ENCODE data around the gene LHFPL6.

The LHFPL6 gene

DNA sequence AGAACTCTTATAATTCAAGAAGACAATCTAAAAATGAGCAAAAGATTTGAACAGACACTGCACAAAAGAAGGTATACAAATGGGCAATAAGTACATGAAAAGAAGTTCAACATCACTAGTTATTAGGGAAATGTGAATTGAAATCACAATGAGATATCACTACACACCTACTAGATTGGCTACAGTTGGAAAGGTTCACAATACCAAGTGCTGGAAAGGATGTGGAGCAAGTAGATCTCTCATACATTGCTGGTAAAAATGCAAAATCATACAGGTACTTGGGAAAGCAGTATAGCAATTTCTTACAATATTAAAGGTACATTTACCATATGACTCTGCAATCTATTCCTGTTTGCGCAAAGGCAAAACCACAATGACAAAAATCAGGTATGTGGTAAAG, 145.7 kb downstream of the LHFPL6 start:
- TF ChIP-seq, protein P1, sequence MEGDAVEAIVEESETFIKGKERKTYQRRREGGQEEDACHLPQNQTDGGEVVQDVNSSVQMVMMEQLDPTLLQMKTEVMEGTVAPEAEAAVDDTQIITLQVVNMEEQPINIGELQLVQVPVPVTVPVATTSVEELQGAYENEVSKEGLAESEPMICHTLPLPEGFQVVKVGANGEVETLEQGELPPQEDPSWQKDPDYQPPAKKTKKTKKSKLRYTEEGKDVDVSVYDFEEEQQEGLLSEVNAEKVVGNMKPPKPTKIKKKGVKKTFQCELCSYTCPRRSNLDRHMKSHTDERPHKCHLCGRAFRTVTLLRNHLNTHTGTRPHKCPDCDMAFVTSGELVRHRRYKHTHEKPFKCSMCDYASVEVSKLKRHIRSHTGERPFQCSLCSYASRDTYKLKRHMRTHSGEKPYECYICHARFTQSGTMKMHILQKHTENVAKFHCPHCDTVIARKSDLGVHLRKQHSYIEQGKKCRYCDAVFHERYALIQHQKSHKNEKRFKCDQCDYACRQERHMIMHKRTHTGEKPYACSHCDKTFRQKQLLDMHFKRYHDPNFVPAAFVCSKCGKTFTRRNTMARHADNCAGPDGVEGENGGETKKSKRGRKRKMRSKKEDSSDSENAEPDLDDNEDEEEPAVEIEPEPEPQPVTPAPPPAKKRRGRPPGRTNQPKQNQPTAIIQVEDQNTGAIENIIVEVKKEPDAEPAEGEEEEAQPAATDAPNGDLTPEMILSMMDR (IDR thresholded peaks at IDR 0.05; ENCODE audit: low read depth, low read length): no peak
- no peak overlapping the region for H3K4me3 ChIP-seq (replicated peaks in 1 of 2; ENCODE audit: low read depth in 2 of 2, low read length in 2 of 2)
- no peak for DNase-seq (ENCODE audit: low read depth in 2 of 2)

GRCh38 chr13:39455521-39456175, 147.3 kb downstream of the LHFPL6 start:
- H3K4me3 ChIP-seq (replicated peaks in 1 of 2; ENCODE audit: low read depth in 2 of 2, low read length in 2 of 2): no peak overlapping the region
- peak; percentile 34 to 52 for DNase-seq (ENCODE audit: low read depth in 2 of 2)
- TF ChIP-seq, protein P1 (IDR thresholded peaks at IDR 0.05; ENCODE audit: low read depth, low read length): no peak

DNA sequence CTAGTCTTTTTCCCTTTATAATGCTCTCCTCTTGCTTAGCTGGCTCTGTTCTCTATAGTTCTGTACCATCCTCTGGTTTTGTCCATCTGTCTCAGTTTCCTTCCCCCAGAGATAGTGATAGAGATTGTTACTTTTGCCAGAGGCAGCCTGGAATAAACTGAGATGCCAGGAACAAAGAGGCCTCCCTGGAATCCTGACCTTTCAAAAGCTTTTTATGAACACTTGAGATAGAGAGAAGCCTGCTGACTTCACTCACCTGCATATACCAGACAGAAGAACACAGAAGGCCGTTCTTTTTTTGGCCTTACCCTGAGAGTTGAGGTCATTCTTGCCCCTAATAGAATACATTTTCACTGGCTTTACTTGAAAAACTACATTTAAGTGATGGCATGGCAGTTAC, 150.2 kb downstream of the LHFPL6 start:
- DNase-seq (ENCODE audit: low read depth in 2 of 2): no peak
- TF ChIP-seq, protein P1 (IDR thresholded peaks at IDR 0.05; ENCODE audit: low read depth, low read length): no peak
- H3K4me3 ChIP-seq (replicated peaks in 1 of 2; ENCODE audit: low read depth in 2 of 2, low read length in 2 of 2): no peak overlapping the region

DNA sequence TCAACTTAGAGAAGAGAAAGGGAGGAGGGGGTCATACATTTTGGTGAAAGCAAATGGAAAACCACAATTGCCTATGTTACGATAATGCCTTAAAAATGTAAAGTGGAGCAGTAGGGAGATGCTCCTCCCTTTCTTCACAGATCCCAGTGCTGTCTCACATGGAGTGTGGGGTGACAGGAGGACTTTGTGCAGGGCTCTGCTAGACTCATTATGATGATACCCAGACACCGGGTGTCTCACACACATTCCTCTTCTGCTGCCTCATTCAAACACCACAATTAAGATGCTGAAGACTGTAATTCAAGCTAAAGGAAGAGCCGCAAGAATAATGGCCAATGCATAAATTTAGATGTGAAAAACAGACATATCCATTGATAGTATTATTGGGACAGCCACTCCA, 150.6 kb downstream of the LHFPL6 start:
- peak; percentile 27 to 37 for DNase-seq (ENCODE audit: low read depth in 2 of 2)
- H3K4me3 ChIP-seq (replicated peaks in 1 of 2; ENCODE audit: low read depth in 2 of 2, low read length in 2 of 2): no peak overlapping the region
- TF ChIP-seq, protein P1 (IDR thresholded peaks at IDR 0.05; ENCODE audit: low read depth, low read length): no peak

- peak; percentile 58 to 79 for DNase-seq (ENCODE audit: low read depth in 2 of 2)
- H3K4me3 ChIP-seq (replicated peaks in 1 of 2; ENCODE audit: low read depth in 2 of 2, low read length in 2 of 2): no peak overlapping the region
- TF ChIP-seq, protein P1 (IDR thresholded peaks at IDR 0.05; ENCODE audit: low read depth, low read length): no peak
Observed at GRCh38 chr13:39451860-39452301, 151.1 kb downstream of the LHFPL6 start.

DNA sequence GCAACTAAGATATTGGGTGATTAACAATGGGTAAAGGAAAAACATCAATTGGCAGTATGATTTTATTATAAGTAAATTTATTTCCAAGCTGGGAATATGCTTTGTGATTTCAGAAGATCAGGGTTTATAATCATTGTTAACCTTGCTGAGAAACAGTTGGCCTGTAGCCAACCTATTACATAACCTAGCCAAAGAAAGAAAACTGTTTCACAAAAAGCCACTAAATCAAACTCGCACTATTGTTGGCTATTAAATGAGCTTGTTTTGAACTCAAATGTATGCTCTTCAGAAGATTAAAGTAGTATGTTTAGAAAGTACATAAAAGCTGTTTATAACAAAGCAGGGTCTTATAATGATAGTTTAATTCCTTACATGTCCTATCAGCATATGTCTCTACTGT, 151.7 kb downstream of the LHFPL6 start:
- H3K4me3 ChIP-seq (replicated peaks in 1 of 2; ENCODE audit: low read depth in 2 of 2, low read length in 2 of 2): no peak overlapping the region
- DNase-seq (ENCODE audit: low read depth in 2 of 2): peak; percentile 62 to 71
- TF ChIP-seq, protein P1 (IDR thresholded peaks at IDR 0.05; ENCODE audit: low read depth, low read length): no peak

GRCh38 chr13:39450176-39450575, 152.8 kb downstream of the LHFPL6 start:
- no peak overlapping the region for H3K4me3 ChIP-seq (replicated peaks in 1 of 2; ENCODE audit: low read depth in 2 of 2, low read length in 2 of 2)
- TF ChIP-seq, protein P1 (IDR thresholded peaks at IDR 0.05; ENCODE audit: low read depth, low read length): no peak
- DNase-seq (ENCODE audit: low read depth in 2 of 2): no peak
